Mammary epithelial cell (primary cell): Measurements from ENCODE around the gene SRSF12.

Source experiments
- CTCF ChIP-seq, 2 donors: IDR thresholded peaks in 1 of 2; conservative IDR thresholded peaks in 1 of 2; 2 replicates each; pipeline ENCODE4 v1.5.1; 2011 to 2012; ENCODE audit warnings: inconsistent platforms in 2 of 2, low read length in 2 of 2, mild to moderate bottlenecking in 2 of 2, control low read depth in 1 of 2, low read depth in 1 of 2; ENCODE audit not compliant: insufficient read depth in 1 of 2; ENCODE audit errors: extremely low read depth in 1 of 2
- EZH2 ChIP-seq: IDR thresholded peaks from 2 replicates; pipeline ENCODE4 v1.6.1; 2012; ENCODE audit warnings: low read length, inconsistent platforms, borderline replicate concordance

- TF ChIP-seq CTCF (conservative IDR thresholded peaks at IDR 0.05 in 1 of 2, IDR thresholded peaks at IDR 0.05 in 1 of 2; ENCODE audit: extremely low read depth in 1 of 2, insufficient read depth in 1 of 2, low read depth in 1 of 2, low read length in 2 of 2) (no peak), EZH2 (no peak)
Observed at GRCh38 chr6:89071036-89071435, 46.8 kb downstream of the SRSF12 start.
